Nephron progenitor cell (in vitro differentiated cells): ENCODE measurements around the gene PLEKHG4B.

Experiments used
- DNase-seq: peaks from one replicate; pipeline ENCODE4 v3.0.0; 2021
- H3K27ac Mint-ChIP-seq: 2 replicates; pipeline ENCODE4 v1.8.0; 2021; ENCODE audit warnings: mild to moderate bottlenecking, moderate library complexity, mixed read lengths
- H3K27me3 Mint-ChIP-seq: 2 replicates; pipeline ENCODE4 v1.8.0; 2021; ENCODE audit warnings: mild to moderate bottlenecking, low read depth, mixed read lengths; ENCODE audit not compliant: poor library complexity
- H3K36me3 Mint-ChIP-seq: 2 replicates; pipeline ENCODE4 v1.8.0; 2021; ENCODE audit warnings: low read depth, mixed read lengths
- H3K4me1 Mint-ChIP-seq: 2 replicates; pipeline ENCODE4 v1.8.0; 2021; ENCODE audit warnings: mixed read lengths
- H3K4me3 Mint-ChIP-seq: 2 replicates; pipeline ENCODE4 v1.8.0; 2021; ENCODE audit warnings: mild to moderate bottlenecking, moderate library complexity, mixed read lengths
- H3K9me3 Mint-ChIP-seq: 2 replicates; pipeline ENCODE4 v1.8.0; 2021; ENCODE audit warnings: mild to moderate bottlenecking, moderate library complexity, mixed read lengths
- TF ChIP-seq, protein P1 (sequence below): fragments of 200-600 bp; sonication (generic); IDR thresholded peaks from 2 replicates; pipeline ENCODE4 v1.5.0; 2021; ENCODE audit warnings: antibody characterized with exemption

Gene PLEKHG4B

GRCh38 chr5:78805-79149 is 13.2 kb upstream of the PLEKHG4B start:
- Mint-ChIP-seq H3K4me1 (peaks cover 53% of the 10 kb centered on the region), H3K27ac (no peak overlapping the region), H3K27me3 (peaks cover 65% of the 10 kb centered on the region), H3K36me3 (no peaks in the 10 kb centered on the region), H3K4me3 (no peak overlapping the region), H3K9me3 (no peaks in the 10 kb centered on the region)
- no peak for DNase-seq
- TF ChIP-seq, protein P1, sequence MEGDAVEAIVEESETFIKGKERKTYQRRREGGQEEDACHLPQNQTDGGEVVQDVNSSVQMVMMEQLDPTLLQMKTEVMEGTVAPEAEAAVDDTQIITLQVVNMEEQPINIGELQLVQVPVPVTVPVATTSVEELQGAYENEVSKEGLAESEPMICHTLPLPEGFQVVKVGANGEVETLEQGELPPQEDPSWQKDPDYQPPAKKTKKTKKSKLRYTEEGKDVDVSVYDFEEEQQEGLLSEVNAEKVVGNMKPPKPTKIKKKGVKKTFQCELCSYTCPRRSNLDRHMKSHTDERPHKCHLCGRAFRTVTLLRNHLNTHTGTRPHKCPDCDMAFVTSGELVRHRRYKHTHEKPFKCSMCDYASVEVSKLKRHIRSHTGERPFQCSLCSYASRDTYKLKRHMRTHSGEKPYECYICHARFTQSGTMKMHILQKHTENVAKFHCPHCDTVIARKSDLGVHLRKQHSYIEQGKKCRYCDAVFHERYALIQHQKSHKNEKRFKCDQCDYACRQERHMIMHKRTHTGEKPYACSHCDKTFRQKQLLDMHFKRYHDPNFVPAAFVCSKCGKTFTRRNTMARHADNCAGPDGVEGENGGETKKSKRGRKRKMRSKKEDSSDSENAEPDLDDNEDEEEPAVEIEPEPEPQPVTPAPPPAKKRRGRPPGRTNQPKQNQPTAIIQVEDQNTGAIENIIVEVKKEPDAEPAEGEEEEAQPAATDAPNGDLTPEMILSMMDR = peak; percentile 4

DNA sequence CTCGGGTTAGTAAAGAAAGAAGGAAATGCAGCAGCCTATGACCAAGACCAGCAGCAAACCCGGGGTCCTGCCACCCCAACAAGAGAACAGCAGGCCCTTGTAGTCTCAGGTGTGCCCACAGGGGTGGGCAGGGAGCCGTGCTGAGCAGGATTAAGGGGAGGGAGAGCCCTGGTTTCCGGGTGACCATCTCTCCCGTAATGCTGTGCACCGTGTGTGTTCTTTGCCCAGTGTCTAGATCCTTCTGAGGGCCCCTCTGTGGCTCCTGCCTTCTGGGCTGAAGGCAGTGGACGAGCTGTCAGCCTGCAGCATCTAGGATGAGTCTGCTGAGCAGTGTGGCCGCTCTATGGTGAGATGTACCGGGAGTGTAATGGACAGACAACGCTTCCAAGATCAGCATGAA is 12.7 kb upstream of the PLEKHG4B start:
- DNase-seq = no peak
- Mint-ChIP-seq H3K27ac (no peak overlapping the region), H3K9me3 (no peaks in the 10 kb centered on the region), H3K4me1 (peaks cover 51% of the 10 kb centered on the region), H3K27me3 (peaks cover 64% of the 10 kb centered on the region), H3K36me3 (no peaks in the 10 kb centered on the region), H3K4me3 (no peak overlapping the region)
- TF ChIP-seq, protein P1 = no peak

DNA sequence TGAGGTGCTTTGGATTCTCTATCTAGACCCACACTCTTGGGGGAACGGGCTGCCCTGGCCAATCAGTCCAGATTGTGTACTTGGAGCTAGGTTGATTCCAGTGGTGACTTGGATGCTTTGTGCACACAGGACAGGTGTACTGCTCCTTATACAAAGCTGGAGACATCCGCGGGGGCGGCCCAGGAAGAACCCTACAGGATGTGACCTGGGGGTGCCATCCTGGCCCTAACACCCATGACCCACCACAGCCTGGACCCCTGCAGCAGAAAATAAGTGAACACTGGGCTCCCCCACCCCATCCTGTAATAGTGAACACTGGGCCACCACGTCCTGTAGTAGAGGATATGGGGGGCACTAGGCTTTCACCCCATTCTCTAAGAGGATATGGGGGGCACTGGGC is 12.1 kb upstream of the PLEKHG4B start:
- peaks cover 58% of the 10 kb centered on the region for H3K27me3 Mint-ChIP-seq
- peaks cover 47% of the 10 kb centered on the region for H3K4me1 Mint-ChIP-seq

DNA sequence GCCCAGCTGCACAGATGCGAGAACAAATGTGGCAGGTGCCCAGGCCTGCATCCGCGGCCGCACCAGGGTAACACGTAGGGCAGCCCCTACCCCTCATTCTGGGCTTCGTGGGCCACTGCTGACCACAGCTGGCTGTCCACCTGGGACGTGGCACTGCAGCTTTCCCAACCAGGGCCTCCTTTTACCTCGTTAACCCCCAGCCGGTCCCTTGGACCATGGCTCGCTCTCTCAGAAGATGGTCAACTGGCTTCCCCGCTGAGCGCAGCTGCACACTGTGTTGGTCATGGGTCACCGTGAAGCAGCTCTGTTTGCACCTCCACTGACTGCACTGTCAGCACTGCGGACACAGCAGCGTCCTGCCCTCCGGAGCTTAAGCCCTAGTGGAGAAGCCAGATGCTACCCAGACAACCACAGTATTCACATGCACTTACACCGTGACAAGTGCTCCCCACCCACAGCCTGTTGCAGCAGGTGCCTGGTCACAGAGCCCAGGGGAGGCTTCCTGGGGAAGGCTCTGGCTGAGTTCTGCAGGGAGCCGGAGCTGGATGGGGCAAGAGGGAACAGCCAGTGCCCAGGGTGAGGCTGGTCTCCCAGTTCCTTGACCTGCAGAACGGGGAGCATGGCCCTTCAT is 10.5 kb upstream of the PLEKHG4B start:
- H3K36me3 Mint-ChIP-seq = no peaks in the 10 kb centered on the region
- no peaks in the 10 kb centered on the region for H3K9me3 Mint-ChIP-seq
- peaks cover 36% of the 10 kb centered on the region for H3K4me1 Mint-ChIP-seq
- H3K27ac Mint-ChIP-seq = no peak overlapping the region
- peaks cover 56% of the 10 kb centered on the region for H3K27me3 Mint-ChIP-seq
- H3K4me3 Mint-ChIP-seq = no peak overlapping the region
- TF ChIP-seq, protein P1 = no peak
- DNase-seq = no peak

More for the DNA sequence above, 12.1 kb upstream of the PLEKHG4B start:
- no peaks in the 10 kb centered on the region for H3K36me3 Mint-ChIP-seq
- no peak for DNase-seq
- no peak overlapping the region for H3K4me3 Mint-ChIP-seq
- H3K27ac Mint-ChIP-seq = no peak overlapping the region
- TF ChIP-seq, protein P1 = no peak
- H3K9me3 Mint-ChIP-seq = no peaks in the 10 kb centered on the region

GRCh38 chr5:82097-82496 is 9.9 kb upstream of the PLEKHG4B start:
- Mint-ChIP-seq H3K9me3 (no peaks in the 10 kb centered on the region), H3K27me3 (peaks cover 62% of the 10 kb centered on the region), H3K4me1 (peaks cover 30% of the 10 kb centered on the region), H3K36me3 (no peaks in the 10 kb centered on the region), H3K27ac (no peak overlapping the region), H3K4me3 (no peak overlapping the region)
- TF ChIP-seq, protein P1 = no peak
- DNase-seq = peak; percentile 58

GRCh38 chr5:82570-82969 is 9.4 kb upstream of the PLEKHG4B start:
- Mint-ChIP-seq H3K27me3 (peaks cover 67% of the 10 kb centered on the region), H3K36me3 (no peaks in the 10 kb centered on the region), H3K4me1 (peaks cover 27% of the 10 kb centered on the region), H3K27ac (peak overlapping the region; percentile 46), H3K4me3 (no peak overlapping the region), H3K9me3 (no peaks in the 10 kb centered on the region)
- no peak for DNase-seq
- TF ChIP-seq, protein P1 = no peak
